SK-N-SH treated with all-trans-retinoic acid at 6 μM for 48 hours (cell line): ENCODE data around the gene IL26.

ENCODE experiments used
- ARNTL ChIP-seq: fragments of 450-650 bp; formaldehyde crosslinking; IDR thresholded peaks from 2 replicates; pipeline ENCODE4 v1.5.0; 2020; ENCODE audit warnings: low read depth, mild to moderate bottlenecking, moderate library complexity, borderline replicate concordance
- BACH2 ChIP-seq: fragments of 250-450 bp; sonication (Bioruptor Pico); IDR thresholded peaks from 2 replicates; pipeline ENCODE4 v1.9.0; 2021; ENCODE audit warnings: mild to moderate bottlenecking, borderline replicate concordance
- ESRRG ChIP-seq: fragments of 250-450 bp; sonication (Bioruptor Pico); IDR thresholded peaks from 2 replicates; pipeline ENCODE4 v1.6.1; 2021; ENCODE audit warnings: mild to moderate bottlenecking
- GLIS3 ChIP-seq: fragments of 250-450 bp; sonication (Bioruptor Pico); IDR thresholded peaks from 2 replicates; pipeline ENCODE4 v1.5.0; 2020; ENCODE audit warnings: mild to moderate bottlenecking, moderate library complexity
- RARB ChIP-seq: fragments of 250-450 bp; sonication (Bioruptor Pico); IDR thresholded peaks from 2 replicates; pipeline ENCODE4 v1.8.0; 2021; ENCODE audit warnings: mild to moderate bottlenecking, moderate library complexity
- SNAI2 ChIP-seq: fragments of 250-450 bp; sonication (Bioruptor Pico); IDR thresholded peaks from 2 replicates; pipeline ENCODE4 v1.5.0; 2020; ENCODE audit warnings: mild to moderate bottlenecking, moderate library complexity
- ZC3H10 ChIP-seq: fragments of 250-450 bp; sonication (Bioruptor Pico); IDR thresholded peaks from 2 replicates; pipeline ENCODE4 v1.5.1; 2021; ENCODE audit warnings: mild to moderate bottlenecking, moderate library complexity
- ZFP3 ChIP-seq: fragments of 250-450 bp; sonication (Bioruptor Pico); IDR thresholded peaks from 2 replicates; pipeline ENCODE4 v1.5.0; 2020; ENCODE audit warnings: mild to moderate bottlenecking, moderate library complexity
- ZNF565 ChIP-seq: fragments of 450-650 bp; formaldehyde crosslinking; conservative IDR thresholded peaks from 2 replicates; pipeline ENCODE4 v1.5.0; 2020; ENCODE audit warnings: low read depth, mild to moderate bottlenecking, moderate library complexity
- TF ChIP-seq, protein P1 (sequence below): fragments of 250-450 bp; sonication (Bioruptor Pico); IDR thresholded peaks from 2 replicates; pipeline ENCODE4 v1.5.1; 2020; ENCODE audit warnings: low read depth, mild to moderate bottlenecking, moderate library complexity
- TF ChIP-seq, protein P2 (sequence below): fragments of 250-450 bp; sonication (Bioruptor Pico); IDR thresholded peaks from 2 replicates; pipeline ENCODE4 v1.8.0; 2020; ENCODE audit warnings: mild to moderate bottlenecking, moderate library complexity, borderline replicate concordance
- TF ChIP-seq, protein P3 (sequence below): fragments of 250-450 bp; sonication (Bioruptor Pico); IDR thresholded peaks from 2 replicates; pipeline ENCODE4 v1.5.1; 2021; ENCODE audit warnings: mild to moderate bottlenecking, moderate library complexity

DNA sequence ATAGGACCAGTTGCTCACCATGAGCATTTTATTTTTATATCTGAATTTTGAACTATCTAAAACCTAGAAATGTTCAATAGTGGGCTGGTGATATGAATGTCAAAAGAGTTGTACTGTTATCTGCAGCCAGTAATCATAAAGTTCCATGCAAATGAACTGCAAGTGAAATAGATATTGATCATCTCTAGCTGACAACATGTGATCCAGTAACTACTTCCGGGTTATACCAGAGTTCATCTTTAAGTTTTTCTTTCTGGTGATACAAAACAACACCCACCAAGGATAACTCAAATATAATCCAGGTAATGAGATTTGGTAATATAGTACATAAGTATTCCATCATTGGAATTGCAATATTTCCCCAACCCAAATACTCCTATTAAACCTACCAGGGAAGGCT lies 4.1 kb downstream of the IL26 start:
- TF ChIP-seq ESRRG (CRISPR knock-in tag) (no peak), RARB (no peak), GLIS3 (CRISPR knock-in tag) (no peak), ARNTL (CRISPR knock-in tag) (no peak), ZC3H10 (CRISPR knock-in tag) (no peak), ZFP3 (CRISPR knock-in tag) (no peak), BACH2 (CRISPR knock-in tag) (no peak), ZNF565 (no peak), SNAI2 (CRISPR knock-in tag) (no peak)
- TF ChIP-seq, protein P1, sequence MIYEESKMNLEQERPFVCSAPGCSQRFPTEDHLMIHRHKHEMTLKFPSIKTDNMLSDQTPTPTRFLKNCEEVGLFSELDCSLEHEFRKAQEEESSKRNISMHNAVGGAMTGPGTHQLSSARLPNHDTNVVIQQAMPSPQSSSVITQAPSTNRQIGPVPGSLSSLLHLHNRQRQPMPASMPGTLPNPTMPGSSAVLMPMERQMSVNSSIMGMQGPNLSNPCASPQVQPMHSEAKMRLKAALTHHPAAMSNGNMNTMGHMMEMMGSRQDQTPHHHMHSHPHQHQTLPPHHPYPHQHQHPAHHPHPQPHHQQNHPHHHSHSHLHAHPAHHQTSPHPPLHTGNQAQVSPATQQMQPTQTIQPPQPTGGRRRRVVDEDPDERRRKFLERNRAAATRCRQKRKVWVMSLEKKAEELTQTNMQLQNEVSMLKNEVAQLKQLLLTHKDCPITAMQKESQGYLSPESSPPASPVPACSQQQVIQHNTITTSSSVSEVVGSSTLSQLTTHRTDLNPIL: no peak
- TF ChIP-seq, protein P2, sequence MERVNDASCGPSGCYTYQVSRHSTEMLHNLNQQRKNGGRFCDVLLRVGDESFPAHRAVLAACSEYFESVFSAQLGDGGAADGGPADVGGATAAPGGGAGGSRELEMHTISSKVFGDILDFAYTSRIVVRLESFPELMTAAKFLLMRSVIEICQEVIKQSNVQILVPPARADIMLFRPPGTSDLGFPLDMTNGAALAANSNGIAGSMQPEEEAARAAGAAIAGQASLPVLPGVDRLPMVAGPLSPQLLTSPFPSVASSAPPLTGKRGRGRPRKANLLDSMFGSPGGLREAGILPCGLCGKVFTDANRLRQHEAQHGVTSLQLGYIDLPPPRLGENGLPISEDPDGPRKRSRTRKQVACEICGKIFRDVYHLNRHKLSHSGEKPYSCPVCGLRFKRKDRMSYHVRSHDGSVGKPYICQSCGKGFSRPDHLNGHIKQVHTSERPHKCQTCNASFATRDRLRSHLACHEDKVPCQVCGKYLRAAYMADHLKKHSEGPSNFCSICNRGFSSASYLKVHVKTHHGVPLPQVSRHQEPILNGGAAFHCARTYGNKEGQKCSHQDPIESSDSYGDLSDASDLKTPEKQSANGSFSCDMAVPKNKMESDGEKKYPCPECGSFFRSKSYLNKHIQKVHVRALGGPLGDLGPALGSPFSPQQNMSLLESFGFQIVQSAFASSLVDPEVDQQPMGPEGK (CRISPR knock-in tag): no peak
- TF ChIP-seq, protein P3, sequence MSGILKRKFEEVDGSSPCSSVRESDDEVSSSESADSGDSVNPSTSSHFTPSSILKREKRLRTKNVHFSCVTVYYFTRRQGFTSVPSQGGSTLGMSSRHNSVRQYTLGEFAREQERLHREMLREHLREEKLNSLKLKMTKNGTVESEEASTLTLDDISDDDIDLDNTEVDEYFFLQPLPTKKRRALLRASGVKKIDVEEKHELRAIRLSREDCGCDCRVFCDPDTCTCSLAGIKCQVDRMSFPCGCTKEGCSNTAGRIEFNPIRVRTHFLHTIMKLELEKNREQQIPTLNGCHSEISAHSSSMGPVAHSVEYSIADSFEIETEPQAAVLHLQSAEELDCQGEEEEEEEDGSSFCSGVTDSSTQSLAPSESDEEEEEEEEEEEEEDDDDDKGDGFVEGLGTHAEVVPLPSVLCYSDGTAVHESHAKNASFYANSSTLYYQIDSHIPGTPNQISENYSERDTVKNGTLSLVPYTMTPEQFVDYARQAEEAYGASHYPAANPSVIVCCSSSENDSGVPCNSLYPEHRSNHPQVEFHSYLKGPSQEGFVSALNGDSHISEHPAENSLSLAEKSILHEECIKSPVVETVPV (CRISPR knock-in tag): no peak
